ENCODE measurements around the gene RHOBTB3. TPM values are rescaled to one million over a fixed set of nuclear protein-coding genes. Genes with fewer than 3 reads are reported as not detected.
"Not testable (repeated sequence)": the region's sequence is repeated elsewhere in the genome, so short reads cannot be mapped to it uniquely, and the experiment has no call there.

RHOBTB3 gene
- total RNA-seq, 1 donor = 314 TPM

GRCh38 chr5:95699337-95699736 is 31.8 kb upstream of the RHOBTB3 start:
- Histone ChIP-seq H3K27ac (ENCODE audit: low read depth, low read length) (no peak overlapping the region), H3K4me3 (ENCODE audit: insufficient read depth, low read length) (no peak overlapping the region), H3K27me3 (ENCODE audit: insufficient read depth, low read length) (no peaks in the 10 kb centered on the region), H3K79me2 (ENCODE audit: insufficient read depth, low read length) (no peaks in the 10 kb centered on the region), H4K20me1 (ENCODE audit: insufficient read depth, low read length) (no peaks in the 10 kb centered on the region), H3K36me3 (ENCODE audit: insufficient read depth, low read length) (no peaks in the 10 kb centered on the region), H2AFZ (ENCODE audit: low read length) (no peak overlapping the region), H3K9me3 (ENCODE audit: low read depth, low read length) (no peaks in the 10 kb centered on the region), H3K4me2 (ENCODE audit: insufficient read depth, low read length) (no peak overlapping the region), H3K4me1 (ENCODE audit: insufficient read depth, low read length) (no peaks in the 10 kb centered on the region)
- DNase-seq (ENCODE audit: insufficient read length, low spot score, missing footprints) = no peak
- TF ChIP-seq CTCF (IDR thresholded peaks at IDR 0.05; ENCODE audit: extremely low read depth, low read depth, low read length) = no peak

- Histone ChIP-seq H3K79me2 (ENCODE audit: insufficient read depth, low read length) (no peaks in the 10 kb centered on the region), H4K20me1 (ENCODE audit: insufficient read depth, low read length) (no peaks in the 10 kb centered on the region), H3K4me1 (ENCODE audit: insufficient read depth, low read length) (no peaks in the 10 kb centered on the region), H3K4me3 (ENCODE audit: insufficient read depth, low read length) (no peak overlapping the region), H3K27me3 (ENCODE audit: insufficient read depth, low read length) (no peaks in the 10 kb centered on the region), H3K27ac (ENCODE audit: low read depth, low read length) (no peak overlapping the region), H2AFZ (ENCODE audit: low read length) (no peak overlapping the region), H3K9me3 (ENCODE audit: low read depth, low read length) (no peaks in the 10 kb centered on the region), H3K4me2 (ENCODE audit: insufficient read depth, low read length) (no peak overlapping the region), H3K36me3 (ENCODE audit: insufficient read depth, low read length) (no peaks in the 10 kb centered on the region)
- no peak for TF ChIP-seq CTCF (IDR thresholded peaks at IDR 0.05; ENCODE audit: extremely low read depth, low read depth, low read length)
- no peak for DNase-seq (ENCODE audit: insufficient read length, low spot score, missing footprints)
These were observed 30.1 kb upstream of the RHOBTB3 start for GRCh38 chr5:95701074-95701473.

- Histone ChIP-seq H3K4me2 (ENCODE audit: insufficient read depth, low read length) (no peak overlapping the region), H2AFZ (ENCODE audit: low read length) (no peak overlapping the region), H3K4me1 (ENCODE audit: insufficient read depth, low read length) (no peaks in the 10 kb centered on the region), H3K27ac (ENCODE audit: low read depth, low read length) (no peak overlapping the region), H3K36me3 (ENCODE audit: insufficient read depth, low read length) (no peaks in the 10 kb centered on the region), H3K79me2 (ENCODE audit: insufficient read depth, low read length) (no peaks in the 10 kb centered on the region), H3K27me3 (ENCODE audit: insufficient read depth, low read length) (no peaks in the 10 kb centered on the region), H3K9me3 (ENCODE audit: low read depth, low read length) (no peaks in the 10 kb centered on the region), H4K20me1 (ENCODE audit: insufficient read depth, low read length) (no peaks in the 10 kb centered on the region), H3K4me3 (ENCODE audit: insufficient read depth, low read length) (no peak overlapping the region)
- no peak for TF ChIP-seq CTCF (IDR thresholded peaks at IDR 0.05; ENCODE audit: extremely low read depth, low read depth, low read length)
- no peak for DNase-seq (ENCODE audit: insufficient read length, low spot score, missing footprints)
These were observed 27.0 kb upstream of the RHOBTB3 start for GRCh38 chr5:95704150-95704549.

- not testable (repeated sequence) for H3K36me3 ChIP-seq (ENCODE audit: insufficient read depth, low read length); H3K79me2 ChIP-seq (ENCODE audit: insufficient read depth, low read length); H2AFZ ChIP-seq (ENCODE audit: low read length); H4K20me1 ChIP-seq (ENCODE audit: insufficient read depth, low read length); DNase-seq (ENCODE audit: insufficient read length, low spot score, missing footprints); H3K4me1 ChIP-seq (ENCODE audit: insufficient read depth, low read length); H3K27ac ChIP-seq (ENCODE audit: low read depth, low read length); H3K4me2 ChIP-seq (ENCODE audit: insufficient read depth, low read length); H3K27me3 ChIP-seq (ENCODE audit: insufficient read depth, low read length); H3K9me3 ChIP-seq (ENCODE audit: low read depth, low read length); H3K4me3 ChIP-seq (ENCODE audit: insufficient read depth, low read length)
These were observed 24.9 kb upstream of the RHOBTB3 start for GRCh38 chr5:95706196-95706595.

All from osteoblast (primary cell).